Stimulated activated effector memory CD8-positive, alpha-beta T cell treated with anti-CD3 and anti-CD28 coated beads, Interleukin-12 subunit alpha, Interleukin-12 subunit beta, amount 100 ng/mL, for 72 hours (primary cell): ENCODE results near the gene LPAR3.

ENCODE experiments used
- ATAC-seq: fragments of 150-1000 bp; cut with Tn5 transposase; 2 replicates; pipeline ENCODE4 v1.10.0; 2021
- DNase-seq, 2 donors: peaks; one replicate each; pipeline ENCODE4 v3.0.0; 2021 to 2022; ENCODE audit warnings: low spot score in 2 of 2
- H3K27ac Mint-ChIP-seq: one replicate; pipeline ENCODE4 v1.8.0; 2022; ENCODE audit warnings: mild to moderate bottlenecking, mixed read lengths
- H3K36me3 Mint-ChIP-seq: one replicate; pipeline ENCODE4 v1.8.0; 2022; ENCODE audit warnings: mild to moderate bottlenecking, mixed read lengths
- H3K4me1 Mint-ChIP-seq: one replicate; pipeline ENCODE4 v1.8.0; 2022; ENCODE audit warnings: mixed read lengths
- H3K4me3 Mint-ChIP-seq: one replicate; pipeline ENCODE4 v1.8.0; 2022; ENCODE audit warnings: mild to moderate bottlenecking, mixed read lengths
- H3K9me3 Mint-ChIP-seq: one replicate; pipeline ENCODE4 v1.8.0; 2022; ENCODE audit warnings: mixed read lengths

Gene LPAR3

GRCh38 chr1:84768634-84769033, 124.4 kb downstream of the LPAR3 start:
- H3K27ac Mint-ChIP-seq = no peak overlapping the region
- ATAC-seq (no peak), DNase-seq (no peak)
- H3K4me1 Mint-ChIP-seq = no peaks in the 10 kb centered on the region
- H3K36me3 Mint-ChIP-seq = no peaks in the 10 kb centered on the region
- H3K4me3 Mint-ChIP-seq = no peak overlapping the region
- no peaks in the 10 kb centered on the region for H3K9me3 Mint-ChIP-seq

- no peak for ATAC-seq
- DNase-seq = no peak
- no peak overlapping the region for H3K4me3 Mint-ChIP-seq
Observed at GRCh38 chr1:84763912-84764680, 128.9 kb downstream of the LPAR3 start.

GRCh38 chr1:84762664-84763063, 130.3 kb downstream of the LPAR3 start:
- ATAC-seq (no peak), DNase-seq (no peak)
- no peak overlapping the region for H3K27ac Mint-ChIP-seq

More at GRCh38 chr1:84763912-84764680, 128.9 kb downstream of the LPAR3 start:
- H3K36me3 Mint-ChIP-seq = no peaks in the 10 kb centered on the region
- no peaks in the 10 kb centered on the region for H3K9me3 Mint-ChIP-seq
- peaks cover 2% of the 10 kb centered on the region for H3K4me1 Mint-ChIP-seq
- H3K27ac Mint-ChIP-seq = no peak overlapping the region

More at GRCh38 chr1:84762664-84763063, 130.3 kb downstream of the LPAR3 start:
- Mint-ChIP-seq H3K4me3 (no peak overlapping the region), H3K36me3 (no peaks in the 10 kb centered on the region), H3K9me3 (no peaks in the 10 kb centered on the region), H3K4me1 (peaks cover 6% of the 10 kb centered on the region)
